Endothelial cell of umbilical vein (primary cell): Measurements from ENCODE around the gene ERI2. TPM values are rescaled to one million over a fixed set of nuclear protein-coding genes. Genes with fewer than 3 reads are reported as not detected.

Experiments
- BruUV-seq: library from RNA; stranded (reverse); fragments of 400-500 nt; replicated peaks from 2 replicates; lab custom pipeline; 2021; lab: Mats Ljungman, UMichigan
- CTCF ChIA-PET: fragments of 300-600, 350-600 bp; sonication (Branson Sonifier 250); formaldehyde crosslinking; loops from one replicate; lab custom pipeline; 2021; ENCODE audit warnings: antibody characterized with exemption, inconsistent platforms; lab: Charles Lee
- POLR2A ChIA-PET: fragments of 300-600, 350-600 bp; sonication (Branson Sonifier 250); formaldehyde crosslinking; loops from one replicate; lab custom pipeline; 2021; ENCODE audit warnings: antibody characterized with exemption, inconsistent platforms; lab: Charles Lee
- DNase-seq: peaks from one replicate; pipeline ENCODE4 v3.0.0-alpha.2; 2011; ENCODE audit warnings: low read depth, low spot score
- FAIRE-seq: peaks from 2 replicates; lab custom pipeline; 2011; peaks lifted over from hg19 to GRCh38; lab: Jason Lieb, UNC
- H2AFZ ChIP-seq: 2 replicates; pipeline ENCODE4 v1.6.0; 2012; ENCODE audit warnings: low read depth, low read length, control low read depth, inconsistent platforms
- H3K27ac ChIP-seq: 2 replicates; pipeline ENCODE4 v1.5.1; 2011; ENCODE audit warnings: low read depth, mild to moderate bottlenecking, control low read depth, low read length, moderate library complexity; ENCODE audit not compliant: insufficient read depth
- H3K27me3 ChIP-seq, 2 experiments: 2 replicates each; pipeline versions ENCODE4 v1.6.0 to v1.6.1; 2011; ENCODE audit warnings: low read length in 2 of 2, mixed read lengths in 1 of 2; ENCODE audit not compliant: control insufficient read depth in 2 of 2, insufficient read depth in 2 of 2
- H3K36me3 ChIP-seq, 2 experiments: 2 replicates in 1 of 2; 3 replicates in 1 of 2; pipeline ENCODE4 v1.5.1; 2011; ENCODE audit warnings: low read length in 2 of 2, mild to moderate bottlenecking in 1 of 2, moderate library complexity in 1 of 2; ENCODE audit not compliant: control insufficient read depth in 2 of 2, insufficient read depth in 2 of 2; ENCODE audit errors: extremely low read depth in 1 of 2
- H3K4me1 ChIP-seq: 3 replicates; pipeline ENCODE4 v1.5.1; 2011; ENCODE audit warnings: mild to moderate bottlenecking, low read length; ENCODE audit not compliant: control insufficient read depth, insufficient read depth; ENCODE audit errors: extremely low read depth
- H3K4me2 ChIP-seq: 2 replicates; pipeline ENCODE4 v1.6.1; 2011; ENCODE audit warnings: low read length, control low read depth, mixed read lengths; ENCODE audit not compliant: insufficient read depth
- H3K4me3 ChIP-seq, 3 experiments: fragments of 200-600 bp in 1 of 3; sonication (generic), shearing (Covaris generic) in 1 of 3; replicated peaks in 1 of 3; 2 replicates each; pipeline ENCODE4 v1.5.1; 2011 to 2016; ENCODE audit warnings: control low read depth in 3 of 3, low read length in 3 of 3, mild to moderate bottlenecking in 2 of 3, inconsistent platforms in 1 of 3, low read depth in 1 of 3, moderate library complexity in 1 of 3; ENCODE audit not compliant: insufficient read depth in 1 of 3
- H3K79me2 ChIP-seq: 2 replicates; pipeline ENCODE4 v1.6.0; 2012; ENCODE audit warnings: low read length, inconsistent platforms; ENCODE audit not compliant: control insufficient read depth, insufficient read depth
- H3K9ac ChIP-seq: replicated peaks from 2 replicates; pipeline ENCODE3; 2011; ENCODE audit warnings: low read length, control low read depth; ENCODE audit not compliant: insufficient read depth; ENCODE audit errors: extremely low read depth
- H3K9me1 ChIP-seq: replicated peaks from 3 replicates; pipeline ENCODE4 v1.6.0; 2011; ENCODE audit warnings: mild to moderate bottlenecking, low read length; ENCODE audit not compliant: control insufficient read depth, insufficient read depth; ENCODE audit errors: extremely low read depth
- H3K9me3 ChIP-seq: replicated peaks from 2 replicates; pipeline ENCODE4 v1.5.1; 2012; ENCODE audit warnings: low read length, inconsistent platforms; ENCODE audit not compliant: control insufficient read depth, insufficient read depth
- H4K20me1 ChIP-seq: replicated peaks from 2 replicates; pipeline ENCODE3; 2011; ENCODE audit warnings: mild to moderate bottlenecking, low read length; ENCODE audit not compliant: control insufficient read depth, insufficient read depth; ENCODE audit errors: extremely low read depth
- CTCF ChIP-seq, 2 donors: IDR thresholded peaks; 1 replicate in 1 of 2; 2 replicates in 1 of 2; pipeline ENCODE4 v1.5.1; 2011; ENCODE audit warnings: low read length in 2 of 2, mild to moderate bottlenecking in 2 of 2, moderate library complexity in 2 of 2, control low read depth in 1 of 2, inconsistent platforms in 1 of 2, low read depth in 1 of 2; ENCODE audit not compliant: insufficient read depth in 1 of 2; ENCODE audit errors: extremely low read depth in 1 of 2
- EZH2 ChIP-seq: IDR thresholded peaks from 2 replicates; pipeline ENCODE4 v1.6.1; 2012; ENCODE audit warnings: borderline replicate concordance, low read depth, mild to moderate bottlenecking, moderate library complexity, low read length, inconsistent platforms; ENCODE audit not compliant: severe bottlenecking
- FOS ChIP-seq: IDR thresholded peaks from 2 replicates; pipeline ENCODE4 v1.6.1; 2011; ENCODE audit warnings: mild to moderate bottlenecking, low read length, moderate library complexity, borderline replicate concordance; ENCODE audit not compliant: insufficient read depth
- GATA2 ChIP-seq: IDR thresholded peaks from 2 replicates; pipeline ENCODE4 v1.7.0; 2011; ENCODE audit warnings: low read depth, mild to moderate bottlenecking, moderate library complexity, mixed read lengths, low read length; ENCODE audit not compliant: insufficient read length, insufficient read depth
- JUN ChIP-seq: IDR thresholded peaks from 2 replicates; pipeline ENCODE4 v1.6.1; 2011; ENCODE audit warnings: borderline replicate concordance, low read depth; ENCODE audit not compliant: insufficient read length, insufficient read depth
- MAX ChIP-seq: IDR thresholded peaks from 2 replicates; pipeline ENCODE4 v1.6.1; 2011; ENCODE audit not compliant: insufficient read depth, insufficient read length
- MYC ChIP-seq: IDR thresholded peaks from one replicate; pipeline ENCODE4 v1.6.1; 2011; ENCODE audit warnings: mild to moderate bottlenecking, low read depth, low read length
- POLR2A ChIP-seq: IDR thresholded peaks from 2 replicates; pipeline ENCODE4 v1.6.1; 2012; ENCODE audit warnings: low read depth, mild to moderate bottlenecking, control low read depth, low read length
- POLR2AphosphoS5 ChIP-seq: IDR thresholded peaks from 2 replicates; pipeline ENCODE4 v1.6.1; 2012; ENCODE audit warnings: low read depth, mild to moderate bottlenecking, control low read depth, low read length, moderate library complexity; ENCODE audit not compliant: insufficient read depth
- dilution Hi-C: fragments of 300-500 bp; cut with MboI; formaldehyde crosslinking; loops from one replicate; pipeline ENCODE4 v1.15.0; 2019; ENCODE audit warnings: low sequenced_read_pairs; ENCODE audit not compliant: extremely low pct_ligation_motif_present
- intact Hi-C: fragments of 100-400 bp; cut with micrococcal nuclease; formaldehyde crosslinking; loops from one replicate; pipeline ENCODE4 v1.10.0; 2022
- polyA plus RNA-seq, 4 experiments: library from polyadenylated mRNA; depleted of rRNA in 3 of 4; stranded (reverse) in 3 of 4; unstranded in 1 of 4; fragments of >200 nt; gene quantifications; 2 replicates each; pipeline versions ENCODE4 v1.2.1 to v1.2.3, GENCODE V29; 2011 to 2012; ENCODE audit warnings: missing spikeins in 1 of 4
- total RNA-seq: library from RNA; stranded (reverse); gene quantifications from 2 replicates; pipeline ENCODE4 v1.2.3, GENCODE V29; 2021

Gene ERI2
- total and polyA plus RNA-seq, 2 donors (not counting 3 experiments of a cell fraction or from before 2014, with no cell fraction given): 6.6 to 8.9 TPM

- CTCF ChIA-PET: no interaction called here
- no TSS peak for BruUV-seq
Observed at GRCh38 chr16:20818929-20819585, 12.8 kb upstream of the ERI2 start.

More at GRCh38 chr16:20818929-20819585, 12.8 kb upstream of the ERI2 start:
- no peaks in the 10 kb centered on the region for H3K27me3 ChIP-seq
- POLR2A ChIA-PET: no interaction called here
- H3K79me2 ChIP-seq: no peaks in the 10 kb centered on the region
- FAIRE-seq (no peak), DNase-seq (no peak)
- no peak overlapping the region for H3K9ac ChIP-seq
- TF ChIP-seq POLR2AphosphoS5: no peak
- no peak for TF ChIP-seq CTCF (IDR thresholded peaks at IDR 0.05; ENCODE audit: extremely low read depth in 1 of 2, insufficient read depth in 1 of 2, low read depth in 1 of 2, low read length in 2 of 2)
- no peak for TF ChIP-seq POLR2A
- no peak for TF ChIP-seq FOS
- no peak for TF ChIP-seq EZH2
- TF ChIP-seq GATA2: no peak
- no peak for TF ChIP-seq JUN
- no peak for TF ChIP-seq MAX
- no peak for TF ChIP-seq MYC
- H3K9me1 ChIP-seq: no peaks in the 10 kb centered on the region
- H3K27ac ChIP-seq: no peak overlapping the region
- peaks cover 11% of the 10 kb centered on the region for H3K4me1 ChIP-seq
- dilution Hi-C loops: no loop called here
- H3K4me2 ChIP-seq: no peak overlapping the region
- no peaks in the 10 kb centered on the region for H4K20me1 ChIP-seq
- intact Hi-C loops: no loop called here
- H3K9me3 ChIP-seq: no peaks in the 10 kb centered on the region
- H3K36me3 ChIP-seq: peaks cover 0 to 3% of the 10 kb centered on the region in 2 experiments
- H2AFZ ChIP-seq: no peak overlapping the region
- no peak overlapping the region for H3K4me3 ChIP-seq
